Stimulated activated CD4-positive, alpha-beta T cell treated with anti-CD3 and anti-CD28 coated beads, Interleukin-2, amount 100 ng/mL, for 24 hours (primary cell): Measurements from ENCODE around the gene CBARP.
"Not testable (repeated sequence)": the region's sequence is repeated elsewhere in the genome, so short reads cannot be mapped to it uniquely, and the experiment has no call there.

Experiments
- DNase-seq, 2 donors: peaks; one replicate each; pipeline ENCODE4 v3.0.0-alpha.2; 2020

Gene CBARP

GRCh38 chr19:1206150-1206863 is 31.5 kb downstream of the CBARP start:
- DNase-seq = peak; percentile 22 to 25

- peak; percentile 100 for DNase-seq
These were observed 32.4 kb downstream of the CBARP start, which contains the start of gene STK11 for GRCh38 chr19:1205114-1206099. Gene STK11 (plus strand): TSS chr19:1205778. CDS start chr19:1206914, 1,136 bp downstream.

- DNase-seq = not testable (repeated sequence)
These were observed 37.2 kb downstream of the CBARP start for GRCh38 chr19:1200614-1201013.

GRCh38 chr19:1199531-1199930 is 38.3 kb downstream of the CBARP start:
- no peak for DNase-seq

- DNase-seq = peak; percentile 60 to 68
These were observed 48.4 kb downstream of the CBARP start for GRCh38 chr19:1189419-1189818.

GRCh38 chr19:1183543-1184172 is 54.1 kb downstream of the CBARP start:
- no peak for DNase-seq

GRCh38 chr19:1182727-1183126 is 55.1 kb downstream of the CBARP start:
- DNase-seq = no peak

GRCh38 chr19:1182068-1182467 is 55.7 kb downstream of the CBARP start:
- no peak for DNase-seq

- no peak for DNase-seq
These were observed 56.2 kb downstream of the CBARP start for GRCh38 chr19:1181606-1182005.
